GM19467 (cell line): ENCODE results near the gene PCGF5.
"Not testable (repeated sequence)": the region's sequence is repeated elsewhere in the genome, so short reads cannot be mapped to it uniquely, and the experiment has no call there.

Experiments used
- ATAC-seq: cut with Tn5 transposase; IDR thresholded peaks from one replicate; pipeline ENCODE4 v1.9.1; 2021; ENCODE audit warnings: mild to moderate bottlenecking, moderate library complexity; ENCODE audit not compliant: unreplicated experiment

PCGF5 gene

GRCh38 chr10:91208642-91209041 lies 11.8 kb upstream of the PCGF5 start:
- no peak for ATAC-seq

- no peak for ATAC-seq
These were observed 10.4 kb upstream of the PCGF5 start for GRCh38 chr10:91210014-91210413.

- ATAC-seq: peak; percentile 79
These were observed 10.0 kb upstream of the PCGF5 start for GRCh38 chr10:91210435-91210834.

- ATAC-seq: no peak
These were observed 8.8 kb upstream of the PCGF5 start for GRCh38 chr10:91211675-91212074.

- no peak for ATAC-seq
These were observed 5.6 kb upstream of the PCGF5 start for GRCh38 chr10:91214911-91215310.

- no peak for ATAC-seq
These were observed 5.1 kb upstream of the PCGF5 start for GRCh38 chr10:91215384-91215783.

- ATAC-seq: no peak
These were observed 881 bp upstream of the PCGF5 start for GRCh38 chr10:91219371-91220193.

- peak; percentile 25 for ATAC-seq
These were observed 652 bp downstream of the PCGF5 start for GRCh38 chr10:91220954-91221675.

GRCh38 chr10:91226093-91226492 lies 5.6 kb downstream of the PCGF5 start:
- no peak for ATAC-seq

- no peak for ATAC-seq
These were observed 7.1 kb downstream of the PCGF5 start for GRCh38 chr10:91227576-91227975.

- ATAC-seq: no peak
These were observed 9.2 kb downstream of the PCGF5 start for GRCh38 chr10:91229683-91230082.

GRCh38 chr10:91238191-91238590 lies 17.7 kb downstream of the PCGF5 start:
- no peak for ATAC-seq

- no peak for ATAC-seq
These were observed 19.3 kb downstream of the PCGF5 start for GRCh38 chr10:91239789-91240188.

- no peak for ATAC-seq
These were observed 22.5 kb downstream of the PCGF5 start for GRCh38 chr10:91242940-91243339.

GRCh38 chr10:91247360-91248111 lies 27.1 kb downstream of the PCGF5 start:
- no peak for ATAC-seq

GRCh38 chr10:91249700-91250099 lies 29.2 kb downstream of the PCGF5 start:
- no peak for ATAC-seq

GRCh38 chr10:91250341-91250740 lies 29.9 kb downstream of the PCGF5 start:
- ATAC-seq: no peak

- ATAC-seq: no peak
These were observed 31.1 kb downstream of the PCGF5 start for GRCh38 chr10:91251430-91252056.

- ATAC-seq: no peak
These were observed 32.8 kb downstream of the PCGF5 start for GRCh38 chr10:91253300-91253699.

- no peak for ATAC-seq
These were observed 36.8 kb downstream of the PCGF5 start for GRCh38 chr10:91257310-91257709.

- not testable (repeated sequence) for ATAC-seq
These were observed 40.0 kb downstream of the PCGF5 start for GRCh38 chr10:91260417-91260816.
